DOHH2 (cell line): ENCODE results near the gene EPHB4.

Source experiments
- H3F3A ChIP-seq: fragments of 200-600 bp; sonication (generic), shearing (Covaris generic); 2 replicates; pipeline ENCODE4 v1.6.0; 2016; ENCODE audit warnings: antibody characterized with exemption, mild to moderate bottlenecking; ENCODE audit not compliant: control insufficient read depth, insufficient read depth
- H3K27ac ChIP-seq: fragments of 200-600 bp; sonication (generic); 2 replicates; pipeline ENCODE4 v1.5.1; 2014; ENCODE audit warnings: low read depth, mild to moderate bottlenecking, low read length, moderate library complexity
- H3K27me3 ChIP-seq: fragments of 200-600 bp; sonication (generic); 2 replicates; pipeline ENCODE4 v1.6.1; 2014; ENCODE audit warnings: mild to moderate bottlenecking, low read length, mixed read lengths; ENCODE audit not compliant: control insufficient read depth
- H3K36me3 ChIP-seq: fragments of 200-600 bp; sonication (generic); 2 replicates; pipeline ENCODE4 v1.6.1; 2014; ENCODE audit warnings: mild to moderate bottlenecking, low read length, moderate library complexity, mixed read lengths; ENCODE audit not compliant: control insufficient read depth
- H3K4me1 ChIP-seq: fragments of 200-600 bp; sonication (generic); 2 replicates; pipeline ENCODE4 v1.6.1; 2014; ENCODE audit warnings: mild to moderate bottlenecking, low read length, mixed read lengths; ENCODE audit not compliant: control insufficient read depth
- H3K4me2 ChIP-seq: fragments of 200-600 bp; sonication (generic); 2 replicates; pipeline ENCODE4 v1.6.0; 2014; ENCODE audit warnings: mild to moderate bottlenecking, low read length, moderate library complexity
- H3K4me3 ChIP-seq: fragments of 200-600 bp; sonication (generic); 2 replicates; pipeline ENCODE4 v1.5.1; 2014; ENCODE audit warnings: mild to moderate bottlenecking, low read length, mixed read lengths
- H3K79me2 ChIP-seq: fragments of 200-600 bp; sonication (generic); 2 replicates; pipeline ENCODE4 v1.6.1; 2014; ENCODE audit warnings: mild to moderate bottlenecking, low read length, mixed read lengths; ENCODE audit not compliant: control insufficient read depth
- H3K9me2 ChIP-seq: fragments of 200-600 bp; sonication (generic); replicated peaks from 2 replicates; pipeline ENCODE4 v1.6.1; 2014; ENCODE audit warnings: mild to moderate bottlenecking, low read length, mixed read lengths; ENCODE audit not compliant: control insufficient read depth
- H3K9me3 ChIP-seq: fragments of 200-600 bp; sonication (generic); 2 replicates; pipeline ENCODE4 v1.6.1; 2014; ENCODE audit warnings: antibody characterized with exemption, low read length, mixed read lengths; ENCODE audit not compliant: control insufficient read depth, insufficient read depth
- H4K20me1 ChIP-seq: fragments of 200-600 bp; sonication (generic); 2 replicates; pipeline ENCODE4 v1.6.0; 2014; ENCODE audit warnings: low read depth, mild to moderate bottlenecking, antibody characterized with exemption, low read length, moderate library complexity; ENCODE audit not compliant: control insufficient read depth, insufficient read depth
- EZH2phosphoT487 ChIP-seq: fragments of 200-600 bp; sonication (generic); IDR thresholded peaks from 2 replicates; pipeline ENCODE4 v1.6.1; 2017; ENCODE audit warnings: borderline replicate concordance, mild to moderate bottlenecking, antibody characterized with exemption, low read length, moderate library complexity, mixed read lengths
- TF ChIP-seq, protein P1 (sequence below): fragments of 200-600 bp; sonication (generic); IDR thresholded peaks from one replicate; pipeline ENCODE4 v1.5.1; 2014; ENCODE audit warnings: antibody characterized with exemption, mild to moderate bottlenecking, low read depth, low read length; ENCODE audit not compliant: poor library complexity, severe bottlenecking

The EPHB4 gene

GRCh38 chr7:100867040-100867775 is 39.9 kb upstream of the EPHB4 start, which contains the start of gene TRIP6:
TSS of gene TRIP6 (plus strand) at chr7:100867387. CDS start at chr7:100867498, 111 bp downstream.
- H3K4me1 ChIP-seq, result peaks cover 32% of the 10 kb centered on the region

GRCh38 chr7:100866729-100867039 is 39.4 kb upstream of the EPHB4 start:
- Histone ChIP-seq H3K27me3 (no peaks in the 10 kb centered on the region), H3F3A (peaks cover 6% of the 10 kb centered on the region; the same call in 1 of the 2 replicates), H3K4me2 (peak overlapping the region; percentile 86), H4K20me1 (no peaks in the 10 kb centered on the region), H3K27ac (peak overlapping the region; percentile 70), H3K4me1 (peaks cover 32% of the 10 kb centered on the region), H3K9me3 (no peaks in the 10 kb centered on the region), H3K36me3 (peaks cover 39% of the 10 kb centered on the region), H3K79me2 (peaks cover 42% of the 10 kb centered on the region), H3K4me3 (peak overlapping the region; percentile 80), H3K9me2 (no peaks in the 10 kb centered on the region)
- TF ChIP-seq, protein P1, sequence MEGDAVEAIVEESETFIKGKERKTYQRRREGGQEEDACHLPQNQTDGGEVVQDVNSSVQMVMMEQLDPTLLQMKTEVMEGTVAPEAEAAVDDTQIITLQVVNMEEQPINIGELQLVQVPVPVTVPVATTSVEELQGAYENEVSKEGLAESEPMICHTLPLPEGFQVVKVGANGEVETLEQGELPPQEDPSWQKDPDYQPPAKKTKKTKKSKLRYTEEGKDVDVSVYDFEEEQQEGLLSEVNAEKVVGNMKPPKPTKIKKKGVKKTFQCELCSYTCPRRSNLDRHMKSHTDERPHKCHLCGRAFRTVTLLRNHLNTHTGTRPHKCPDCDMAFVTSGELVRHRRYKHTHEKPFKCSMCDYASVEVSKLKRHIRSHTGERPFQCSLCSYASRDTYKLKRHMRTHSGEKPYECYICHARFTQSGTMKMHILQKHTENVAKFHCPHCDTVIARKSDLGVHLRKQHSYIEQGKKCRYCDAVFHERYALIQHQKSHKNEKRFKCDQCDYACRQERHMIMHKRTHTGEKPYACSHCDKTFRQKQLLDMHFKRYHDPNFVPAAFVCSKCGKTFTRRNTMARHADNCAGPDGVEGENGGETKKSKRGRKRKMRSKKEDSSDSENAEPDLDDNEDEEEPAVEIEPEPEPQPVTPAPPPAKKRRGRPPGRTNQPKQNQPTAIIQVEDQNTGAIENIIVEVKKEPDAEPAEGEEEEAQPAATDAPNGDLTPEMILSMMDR, result no peak
- no peak for TF ChIP-seq EZH2phosphoT487

More at GRCh38 chr7:100867040-100867775, 39.9 kb upstream of the EPHB4 start, which contains the start of gene TRIP6:
- no peak for TF ChIP-seq EZH2phosphoT487
- TF ChIP-seq, protein P1, result no peak
- H4K20me1 ChIP-seq, result no peaks in the 10 kb centered on the region
- H3F3A ChIP-seq, result peaks cover 6% of the 10 kb centered on the region
- peaks cover 42% of the 10 kb centered on the region for H3K79me2 ChIP-seq
- no peaks in the 10 kb centered on the region for H3K9me3 ChIP-seq
- H3K4me2 ChIP-seq, result peak within 1 kb of the TSS; percentile 86
- peaks cover 42% of the 10 kb centered on the region for H3K36me3 ChIP-seq
- H3K27me3 ChIP-seq, result no peaks in the 10 kb centered on the region
- peak within 1 kb of the TSS; percentile 80 for H3K4me3 ChIP-seq
- peak within 1 kb of the TSS; percentile 70 for H3K27ac ChIP-seq
- no peaks in the 10 kb centered on the region for H3K9me2 ChIP-seq

DNA sequence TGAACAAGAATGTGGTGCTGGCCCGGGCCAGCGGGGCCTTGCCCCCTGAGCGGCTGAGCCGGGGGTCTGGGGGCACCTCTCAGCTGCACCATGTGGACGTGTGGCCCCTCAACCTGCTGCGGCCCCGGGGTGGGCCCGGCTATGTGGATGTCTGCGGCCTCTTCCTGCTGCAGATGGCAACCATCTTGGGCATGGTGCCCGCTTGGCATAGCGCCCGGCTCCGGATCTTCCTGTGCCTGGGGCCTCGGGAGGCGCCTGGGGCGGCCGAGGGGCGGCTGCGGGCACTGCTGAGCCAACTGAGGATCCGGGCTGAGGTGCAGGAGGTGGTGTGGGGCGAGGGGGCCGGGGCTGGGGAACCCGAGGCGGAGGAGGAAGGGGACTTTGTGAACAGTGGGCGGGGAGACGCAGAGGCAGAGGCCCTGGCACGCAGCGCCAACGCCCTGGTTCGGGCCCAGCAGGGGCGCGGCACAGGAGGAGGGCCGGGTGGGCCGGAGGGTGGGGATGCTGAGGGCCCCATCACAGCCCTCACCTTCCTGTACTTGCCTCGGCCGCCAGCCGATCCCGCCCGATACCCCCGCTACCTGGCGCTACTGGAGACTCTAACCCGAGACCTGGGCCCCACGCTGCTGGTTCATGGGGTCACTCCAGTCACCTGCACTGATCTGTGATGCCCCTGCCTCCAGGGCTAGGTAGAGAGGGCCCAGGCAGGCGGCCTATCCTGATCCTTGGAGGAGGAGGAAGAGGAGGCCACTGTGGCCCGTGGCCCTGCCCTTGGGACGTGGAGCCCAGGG is 38.8 kb upstream of the EPHB4 start:
- Histone ChIP-seq H3K27me3 (no peaks in the 10 kb centered on the region), H3K9me3 (no peaks in the 10 kb centered on the region), H3K4me2 (peak overlapping the region; percentile 86), H3K79me2 (peaks cover 40% of the 10 kb centered on the region), H3K9me2 (no peaks in the 10 kb centered on the region), H3K4me1 (peaks cover 36% of the 10 kb centered on the region), H3K36me3 (peaks cover 33% of the 10 kb centered on the region), H3K4me3 (peak overlapping the region; percentile 80), H4K20me1 (no peaks in the 10 kb centered on the region), H3F3A (peaks cover 4% of the 10 kb centered on the region; the same call in 1 of the 2 replicates), H3K27ac (peak overlapping the region; percentile 70)
- no peak for TF ChIP-seq EZH2phosphoT487
- TF ChIP-seq, protein P1, result peak; percentile 15
